Upper lobe of left lung (tissue), 4 donors: Measurements from ENCODE around the gene TESPA1.

Source experiments
- CTCF ChIP-seq, 6 experiments: fragments of 450-650 bp in 4 of 6; fragments of 200-600 bp in 2 of 6; sonication (generic) in 2 of 6; IDR thresholded peaks; one replicate each; pipeline ENCODE4 v1.5.1; 2016 to 2019; ENCODE audit warnings: antibody characterized with exemption in 6 of 6
- POLR2AphosphoS5 ChIP-seq, 2 donors: sonication (generic); formaldehyde crosslinking; IDR thresholded peaks; one replicate each; pipeline ENCODE4 v1.5.1; 2017; ENCODE audit warnings: antibody characterized with exemption in 2 of 2

- no peak for TF ChIP-seq CTCF (IDR thresholded peaks at IDR 0.05)
- no peak for TF ChIP-seq POLR2AphosphoS5 (IDR thresholded peaks at IDR 0.05)
Observed at GRCh38 chr12:54989829-54990228, 5.3 kb upstream of the TESPA1 start.
